Measurements from ENCODE around the gene TAF13. TPM values are rescaled to one million over a fixed set of nuclear protein-coding genes. Genes with fewer than 3 reads are reported as not detected.

TAF13 gene
- total and polyA plus RNA-seq, 9 of the 15 experiments (the other 6 are each of a cell fraction or from before 2014, with no cell fraction given), result 14.9 to 77.2 (median 38.7) TPM

- TF ChIP-seq MEIS2 (IDR thresholded peaks at IDR 0.05; ENCODE audit: partially characterized antibody) (peak; percentile 84), PBX2 (CRISPR knock-in tag; IDR thresholded peaks at IDR 0.05; ENCODE audit: low read depth) (no peak), PBX2 (tag; conservative IDR thresholded peaks at IDR 0.05; ENCODE audit: low read depth) (peak; percentile 83), PKNOX1 (IDR thresholded peaks at IDR 0.05) (peak; percentile 72), ZNF121 (CRISPR knock-in tag; conservative IDR thresholded peaks at IDR 0.05) (0 out of 2 replicates have a peak, but pooled peaks have one; percentile 12), IRF1 (CRISPR knock-in tag; IDR thresholded peaks at IDR 0.05; ENCODE audit: borderline replicate concordance) (no peak), SRF (CRISPR knock-in tag; IDR thresholded peaks at IDR 0.05) (no peak), TCF3 (CRISPR knock-in tag; IDR thresholded peaks at IDR 0.05) (peak; percentile 35; the same call in 1 of the 2 replicates), HMGN3 (IDR thresholded peaks at IDR 0.05; ENCODE audit: borderline replicate concordance, extremely low read depth, insufficient read length, low read depth, low read length) (no peak)
Measured at GRCh38 chr1:109025694-109026093, 50.1 kb downstream of the TAF13 start (continued).
